Stimulated activated CD4-positive, alpha-beta T cell treated with anti-CD3 and anti-CD28 coated beads, Interleukin-15, amount 100 ng/mL, for 48 hours (primary cell): Measurements from ENCODE around the gene SLC7A14.

ENCODE experiments used
- DNase-seq, 2 donors: peaks; one replicate each; pipeline ENCODE4 v3.0.0-alpha.2; 2020; ENCODE audit warnings: low read depth in 2 of 2

SLC7A14 gene

DNA sequence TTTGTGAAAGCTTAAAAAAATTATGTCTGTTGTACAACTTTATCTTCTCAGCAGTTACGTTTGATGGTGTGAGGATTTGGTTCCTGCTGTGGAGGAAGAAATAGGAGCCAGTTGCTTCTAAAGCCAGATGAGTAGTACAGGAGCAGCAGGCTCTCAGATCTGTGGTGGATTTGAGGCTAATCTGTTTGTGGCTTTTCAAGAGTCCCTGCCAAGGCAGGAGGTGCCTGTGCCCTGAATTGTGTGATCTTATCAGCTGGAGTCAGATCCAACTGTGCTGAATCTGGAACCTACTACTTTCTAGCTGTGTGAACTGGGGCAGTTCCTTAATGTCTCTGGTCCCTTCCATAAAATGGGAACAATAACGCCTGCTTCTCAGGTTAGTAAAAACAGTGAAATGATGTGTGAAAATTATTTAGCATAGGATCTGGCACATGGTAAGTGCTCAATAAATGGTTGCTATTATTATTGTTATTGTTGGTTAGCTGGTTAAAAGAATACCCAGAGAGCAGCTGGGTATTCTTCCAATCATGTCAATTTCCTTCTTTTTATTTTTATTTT lies 159.6 kb downstream of the SLC7A14 start:
- DNase-seq, result no peak

DNA sequence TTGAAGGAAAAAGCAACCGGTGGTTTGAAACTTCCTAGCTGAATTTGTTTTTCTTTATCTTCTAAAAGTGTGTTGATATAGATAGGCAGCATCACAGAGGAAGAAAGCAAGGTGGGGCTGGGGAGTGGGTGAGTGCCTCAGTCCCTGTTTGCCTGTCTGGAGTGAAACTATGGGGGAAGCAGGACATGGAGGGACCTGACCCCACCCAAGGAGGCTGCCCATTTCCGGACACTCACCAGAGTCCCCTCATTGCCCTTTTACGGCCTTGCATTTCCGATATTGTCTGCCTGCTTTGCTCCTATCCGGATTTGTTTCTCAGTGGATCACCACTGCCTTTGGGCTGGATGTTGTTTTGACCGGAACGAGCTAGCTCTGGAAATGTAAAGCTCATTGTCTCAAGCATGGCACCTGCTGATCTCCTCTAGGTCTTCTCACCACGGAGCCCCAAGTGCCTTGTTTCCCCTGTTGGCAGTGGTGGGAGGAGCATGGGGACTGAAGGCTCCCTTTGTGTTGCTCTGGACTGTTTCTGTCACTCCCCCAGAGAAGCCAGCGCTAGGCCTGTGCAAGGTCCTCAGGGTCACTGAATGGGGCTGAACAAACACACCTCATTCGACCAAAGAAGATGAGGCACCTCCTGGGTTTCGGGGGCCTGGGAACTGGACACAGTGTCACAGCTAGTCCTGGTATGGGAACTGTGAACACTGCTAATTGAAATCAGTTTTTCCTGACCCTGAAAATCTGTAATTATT lies 160.2 kb downstream of the SLC7A14 start:
- DNase-seq, result no peak

DNA sequence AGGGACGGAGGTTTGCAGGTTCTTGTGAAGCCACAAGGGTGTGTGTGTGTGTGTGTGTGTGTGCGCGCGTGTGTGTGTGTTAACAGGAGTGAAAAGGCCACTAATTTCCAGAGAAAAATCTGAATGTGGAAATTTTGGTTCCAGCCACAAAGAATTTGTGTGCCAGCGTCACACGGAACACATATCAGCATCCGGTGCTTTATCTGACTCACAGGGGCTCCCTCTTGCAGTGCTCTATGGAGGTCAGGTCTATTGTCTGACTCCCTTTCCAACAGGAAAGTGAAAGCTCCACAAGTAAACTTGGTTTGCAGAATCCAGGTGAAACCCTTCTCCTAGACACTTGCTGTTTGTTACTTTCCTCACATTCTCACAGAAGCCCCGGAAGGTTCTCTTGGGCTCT lies 161.0 kb downstream of the SLC7A14 start:
- no peak for DNase-seq

DNA sequence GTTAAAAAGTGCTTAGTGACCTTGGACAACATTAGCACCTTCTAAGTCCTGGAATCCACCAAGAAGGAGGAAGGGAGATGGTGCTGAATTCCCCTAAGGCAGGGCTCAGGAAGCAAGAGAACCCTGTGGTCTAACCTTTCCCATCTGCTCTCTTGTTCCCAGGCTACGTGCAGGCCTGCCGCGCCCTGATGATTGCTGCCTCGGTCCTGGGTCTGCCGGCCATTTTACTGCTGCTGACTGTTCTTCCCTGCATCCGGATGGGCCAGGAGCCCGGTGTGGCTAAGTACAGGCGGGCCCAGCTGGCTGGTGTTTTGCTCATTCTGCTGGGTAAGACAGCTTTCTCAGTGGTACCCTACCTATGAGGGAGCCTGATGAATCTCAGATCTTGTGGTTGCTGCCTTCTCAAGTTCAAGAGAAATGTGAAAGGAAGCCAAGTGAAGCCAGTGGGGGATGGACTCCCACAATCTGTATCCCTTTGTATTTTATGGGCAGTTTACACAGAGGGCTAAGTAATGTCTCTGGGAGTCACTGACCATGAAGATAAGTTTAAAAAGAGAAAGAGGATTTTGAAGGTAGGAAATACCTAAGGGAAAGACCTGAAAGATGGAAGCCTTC lies 162.8 kb downstream of the SLC7A14 start:
- DNase-seq, result no peak

DNA sequence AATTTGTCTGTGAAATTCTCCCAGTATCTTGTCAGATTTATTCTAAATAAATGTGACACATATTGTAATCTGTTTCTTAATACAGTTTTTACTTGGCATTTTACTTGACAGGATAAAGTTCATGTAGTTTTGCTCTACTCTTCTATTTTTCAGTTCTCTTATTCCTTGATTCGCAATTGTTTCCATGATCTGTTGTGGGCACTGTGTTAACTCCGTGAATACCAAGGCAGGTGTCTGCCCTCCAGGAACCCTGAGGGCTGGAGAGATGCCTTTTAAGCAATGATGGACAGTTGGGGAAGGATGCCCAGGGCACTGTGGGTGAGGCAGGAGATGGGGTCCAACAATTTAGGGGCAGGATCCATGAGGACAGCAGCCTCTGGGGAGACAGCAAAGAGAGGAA lies 164.1 kb downstream of the SLC7A14 start:
- no peak for DNase-seq

DNA sequence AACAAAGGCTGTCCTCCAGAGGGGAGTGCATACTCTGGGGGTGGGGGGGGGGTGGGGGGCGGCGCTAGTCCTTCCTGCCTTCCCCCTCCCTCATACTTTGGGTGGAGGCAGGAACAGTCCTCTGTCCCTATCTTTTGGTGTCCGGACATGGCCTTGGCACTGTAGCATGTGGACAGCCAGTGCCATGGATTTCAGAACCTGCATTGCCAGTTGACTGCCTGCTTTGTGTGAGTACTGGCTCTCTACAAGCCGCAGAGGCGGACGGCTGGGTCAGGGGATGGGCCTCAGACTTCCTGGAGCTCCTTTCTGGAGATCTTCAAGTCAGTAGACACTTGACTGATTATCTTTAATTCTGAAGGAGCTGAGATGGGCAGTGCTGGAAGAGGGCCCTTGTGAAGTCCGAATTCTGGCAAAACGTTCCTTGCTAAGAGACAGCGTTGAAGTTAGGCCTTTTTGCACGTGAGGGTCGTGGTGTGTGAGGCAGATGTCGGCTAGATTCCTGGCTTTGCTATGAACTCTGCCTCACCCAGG lies 164.7 kb downstream of the SLC7A14 start:
- no peak for DNase-seq

DNA sequence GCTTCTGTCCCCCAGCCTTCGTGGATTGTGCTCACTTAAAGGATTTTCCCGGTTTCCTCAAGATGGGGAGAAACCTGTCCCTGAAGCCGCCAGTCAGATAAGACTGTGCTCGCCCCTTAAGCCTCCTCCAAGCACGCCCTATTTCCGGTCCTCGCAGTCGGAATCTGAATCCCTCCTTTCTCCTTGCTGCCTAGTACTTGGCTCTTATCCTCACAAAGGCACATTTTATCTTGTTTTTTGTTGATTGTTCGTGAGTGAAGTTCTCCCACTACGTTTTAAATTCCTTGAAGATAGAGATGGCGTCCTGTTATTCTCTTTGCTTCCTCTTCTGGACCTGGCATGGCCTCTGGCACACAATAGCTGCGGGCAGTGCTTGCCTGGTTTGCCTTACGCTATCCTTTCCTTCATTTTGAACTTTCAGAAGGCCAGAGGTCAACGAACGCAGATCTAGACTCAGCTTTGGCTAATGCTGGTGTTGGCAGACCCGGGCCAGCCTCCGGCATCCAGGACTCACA lies 165.5 kb downstream of the SLC7A14 start:
- no peak for DNase-seq

DNA sequence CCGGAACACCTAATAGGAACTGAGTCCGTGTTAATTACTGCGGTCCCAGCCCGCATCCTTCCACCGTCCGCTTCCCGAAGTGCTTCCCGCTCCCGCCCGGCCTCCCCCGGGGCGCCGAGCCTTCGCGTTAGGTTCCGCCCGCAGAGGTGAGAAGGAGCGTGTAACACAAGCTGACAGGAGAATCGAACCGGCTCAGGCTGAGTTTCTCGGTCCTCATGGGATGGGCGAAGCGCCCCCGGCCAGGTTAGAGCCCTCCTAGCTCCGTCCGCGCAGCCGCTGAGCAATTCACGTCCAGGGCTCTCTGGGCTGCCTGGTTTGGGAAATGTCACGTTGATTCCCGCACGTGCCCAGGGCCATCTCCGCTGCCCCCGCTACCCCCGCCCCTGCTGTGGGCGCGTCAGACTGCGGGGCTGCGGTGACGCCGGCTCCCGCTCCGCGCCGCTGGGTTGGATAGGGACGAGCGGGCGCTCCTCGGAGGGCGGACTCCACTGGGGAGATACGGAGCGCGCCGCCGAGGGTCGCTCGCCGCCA lies 166.3 kb downstream of the SLC7A14 start:
- no peak for DNase-seq

DNA sequence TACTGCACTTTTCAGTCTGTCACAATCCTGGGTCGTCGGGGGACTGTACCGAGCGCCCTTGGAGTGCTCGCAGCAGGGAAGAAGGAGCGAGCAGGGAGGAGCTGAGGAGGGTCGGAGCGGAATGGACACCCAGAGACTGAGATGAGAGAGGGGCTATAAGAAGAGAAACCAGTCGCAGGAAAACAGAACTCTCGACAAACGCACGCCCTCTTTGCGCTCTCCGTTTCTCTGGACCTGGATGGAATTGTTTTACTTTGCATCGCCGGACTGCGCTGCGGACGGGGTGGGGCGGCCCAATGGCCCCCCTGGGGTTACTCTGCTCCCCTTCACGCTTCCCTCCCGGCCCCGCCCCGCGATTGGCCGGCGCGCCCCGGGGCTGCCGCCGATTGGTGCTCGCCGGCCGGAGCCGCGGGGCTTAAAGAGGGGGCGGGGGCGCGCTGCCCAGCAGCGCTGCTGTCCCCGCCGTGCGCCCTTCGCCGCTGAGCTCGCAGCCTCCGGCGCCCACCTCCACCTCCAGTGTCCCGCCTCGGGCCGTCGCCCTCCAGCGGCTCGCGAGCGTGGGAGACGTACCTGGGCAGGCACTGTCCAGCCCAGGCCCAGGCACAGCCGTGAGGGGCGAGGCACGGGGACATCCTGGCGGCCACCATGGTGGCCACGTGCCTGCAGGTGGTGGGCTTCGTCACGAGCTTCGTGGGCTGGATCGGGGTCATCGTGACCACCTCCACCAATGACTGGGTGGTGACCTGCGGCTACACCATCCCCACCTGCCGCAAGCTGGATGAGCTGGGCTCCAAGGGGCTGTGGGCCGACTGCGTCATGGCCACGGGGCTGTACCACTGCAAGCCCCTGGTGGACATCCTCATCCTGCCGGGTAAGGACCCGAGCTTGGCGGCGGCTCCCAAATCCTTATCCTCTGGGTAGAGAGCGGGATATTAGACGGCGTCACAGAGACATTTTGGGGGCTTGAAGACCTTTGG lies 167.2 kb downstream of the SLC7A14 start, which contains the start of gene CLDN11:
CLDN11 (plus strand) TSS at position 447 of the 977 bp plus-strand sequence; CDS start at position 646, 199 bp downstream.
- no peak for DNase-seq

DNA sequence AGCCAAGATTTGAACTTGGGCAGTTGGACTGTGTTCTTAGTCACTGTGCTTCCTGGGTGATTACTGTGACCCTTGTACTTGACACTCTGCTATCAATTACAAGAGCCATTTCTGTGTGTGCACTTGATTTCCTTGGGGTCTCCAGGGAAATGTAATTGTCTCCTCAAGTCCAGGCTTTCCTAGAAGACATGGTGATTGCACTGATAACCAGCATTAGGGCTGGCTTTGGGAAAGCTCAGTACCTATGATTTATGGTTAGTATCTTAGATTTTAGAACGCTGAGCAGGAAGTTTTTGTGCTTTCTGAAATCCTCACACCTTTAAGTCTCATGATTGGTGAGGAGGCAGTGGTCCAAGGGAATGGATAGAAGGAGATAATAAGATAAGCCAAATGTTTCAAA lies 168.8 kb downstream of the SLC7A14 start:
- DNase-seq, result no peak

DNA sequence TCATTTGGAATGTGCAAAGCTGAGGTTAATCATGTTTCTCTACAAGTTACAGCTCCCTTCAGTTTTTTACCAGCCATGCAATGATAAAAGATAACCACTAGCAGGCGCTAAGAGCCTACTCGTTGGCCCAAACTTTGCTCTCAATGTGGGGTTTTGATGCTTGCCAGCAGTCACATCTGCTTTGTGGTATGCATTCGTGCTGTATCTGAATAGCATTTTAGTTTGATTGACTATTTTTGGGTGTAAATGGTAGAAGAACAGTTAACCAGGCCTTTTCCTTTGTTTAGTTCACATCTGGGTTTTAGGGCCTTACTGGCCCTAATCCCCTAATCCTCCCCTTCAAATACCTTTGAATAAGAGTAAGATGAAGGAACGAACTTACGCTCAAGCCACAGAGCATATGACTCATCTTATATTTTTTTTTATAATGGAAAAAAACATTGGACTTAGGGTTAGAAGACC lies 171.6 kb downstream of the SLC7A14 start:
- DNase-seq, result peak in 1 of 2 donors; percentile 14

DNA sequence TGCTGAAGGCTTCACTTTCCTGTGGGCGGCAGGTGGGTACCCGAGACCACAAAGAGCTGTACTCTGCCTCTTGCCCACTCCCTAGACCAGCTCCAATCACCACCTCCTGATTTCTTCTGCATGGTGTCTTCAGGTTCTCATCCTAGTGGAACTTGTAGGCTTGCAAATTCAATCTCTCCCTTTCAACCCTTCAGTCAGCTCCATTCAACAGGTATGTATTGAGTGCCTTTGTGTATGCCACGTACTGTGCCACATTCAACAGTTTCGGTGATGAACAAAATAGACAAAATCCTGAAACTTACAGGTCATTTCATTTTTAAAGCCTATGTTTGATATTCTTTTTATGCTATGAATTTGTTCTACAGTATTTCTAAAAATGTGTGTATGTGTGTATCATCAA lies 172.6 kb downstream of the SLC7A14 start:
- no peak for DNase-seq

DNA sequence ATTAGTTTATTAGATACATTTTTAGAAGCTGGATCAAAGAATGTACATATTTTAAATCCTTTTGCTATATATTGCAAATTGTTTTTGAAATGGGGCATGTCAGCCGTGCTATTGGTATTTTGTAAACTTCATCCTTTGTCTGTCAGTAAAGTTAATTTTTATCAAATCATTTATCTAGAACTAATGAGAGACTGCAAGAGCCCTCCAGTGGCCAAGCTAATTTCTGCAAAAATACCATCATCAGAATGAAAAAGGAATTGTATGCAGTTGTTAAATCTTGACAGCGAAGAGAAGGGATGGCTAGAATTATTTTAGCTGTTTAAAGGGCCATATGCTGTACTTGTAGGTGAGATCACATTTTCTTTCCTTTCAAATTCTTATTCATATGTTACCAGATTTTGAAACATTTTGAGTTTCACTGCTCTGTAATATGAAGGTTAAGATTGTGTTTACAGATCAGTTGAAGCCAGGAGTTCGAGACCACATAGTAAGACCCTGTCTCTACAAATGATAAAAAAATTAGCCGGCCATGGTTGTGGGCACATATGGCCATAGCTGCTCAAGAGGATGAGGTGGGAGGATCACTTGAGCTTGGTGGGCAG lies 175.3 kb downstream of the SLC7A14 start:
- no peak for DNase-seq
